T-cell (primary cell): ENCODE measurements around the gene PCDHGA6. TPM values are rescaled to one million over a fixed set of nuclear protein-coding genes. Genes with fewer than 3 reads are reported as not detected.
"Not testable (repeated sequence)": the region's sequence is repeated elsewhere in the genome, so short reads cannot be mapped to it uniquely, and the experiment has no call there.

Source experiments
- ATAC-seq, 4 experiments: fragments of 200-7000 bp in 3 of 4; fragments of 150-1000 bp in 1 of 4; cut with Tn5 transposase; replicated peaks in 1 of 4; 1 replicate in 3 of 4; 2 replicates in 1 of 4; pipeline ENCODE4 v1.10.0; 2021; ENCODE audit warnings: moderate library complexity in 3 of 4, mild to moderate bottlenecking in 2 of 4, moderate number of reproducible peaks in 1 of 4
- CTCF ChIA-PET, 2 donors: fragments of 300-600 bp; sonication (Branson Sonifier 250); formaldehyde crosslinking; loops; one replicate each; lab custom pipeline; 2022; ENCODE audit warnings: antibody characterized with exemption in 2 of 2; lab: Charles Lee
- POLR2A ChIA-PET, 2 donors: fragments of 300-600 bp; sonication (Branson Sonifier 250); formaldehyde crosslinking; loops; one replicate each; lab custom pipeline; 2022; ENCODE audit warnings: antibody characterized with exemption in 2 of 2; lab: Charles Lee
- DNase-seq, 35 experiments: peaks; one replicate each; pipeline versions ENCODE4 v3.0.0 to v3.0.0-alpha.2; 2013 to 2023
- H3K27ac ChIP-seq: one replicate; pipeline ENCODE4 v1.5.1; 2013; ENCODE audit warnings: low read length
- H3K27me3 ChIP-seq, 2 experiments: replicated peaks in 1 of 2; 1 replicate in 1 of 2; 2 replicates in 1 of 2; pipeline versions ENCODE4 v1.6.1 to v1.7.0; 2013; ENCODE audit warnings: low read length in 1 of 2, mixed read lengths in 1 of 2; ENCODE audit not compliant: control insufficient read depth in 2 of 2, insufficient read depth in 2 of 2; ENCODE audit errors: extremely low read depth in 1 of 2
- H3K36me3 ChIP-seq, 2 donors: 1 replicate in 1 of 2; 2 replicates in 1 of 2; pipeline versions ENCODE4 v1.6.1 to v1.7.0; 2013; ENCODE audit warnings: low read length in 1 of 2; ENCODE audit not compliant: control insufficient read depth in 2 of 2, insufficient read depth in 1 of 2; ENCODE audit errors: extremely low read depth in 1 of 2
- H3K4me1 ChIP-seq, 2 experiments: 1 replicate in 1 of 2; 2 replicates in 1 of 2; pipeline versions ENCODE4 v1.6.1 to v1.7.0; 2013; ENCODE audit warnings: low read length in 2 of 2, mixed read lengths in 1 of 2; ENCODE audit not compliant: insufficient read depth in 2 of 2, control insufficient read depth in 1 of 2; ENCODE audit errors: extremely low read depth in 1 of 2
- H3K4me3 ChIP-seq, 2 donors: 1 replicate in 1 of 2; 2 replicates in 1 of 2; pipeline versions ENCODE4 v1.5.1 to v1.7.0; 2013; ENCODE audit warnings: mild to moderate bottlenecking in 2 of 2, low read length in 1 of 2, moderate library complexity in 1 of 2; ENCODE audit not compliant: control insufficient read depth in 1 of 2; ENCODE audit errors: extremely low read depth in 1 of 2
- H3K9me3 ChIP-seq: 2 replicates; pipeline ENCODE4 v1.7.0; 2013
- H3K27ac Mint-ChIP-seq, 2 donors: one replicate each; pipeline ENCODE4 v1.8.0; 2020 to 2021; ENCODE audit warnings: mild to moderate bottlenecking in 2 of 2, mixed read lengths in 2 of 2
- H3K27me3 Mint-ChIP-seq, 2 donors: one replicate each; pipeline ENCODE4 v1.8.0; 2021 to 2022; ENCODE audit warnings: mixed read lengths in 2 of 2
- H3K36me3 Mint-ChIP-seq: one replicate; pipeline ENCODE4 v1.8.0; 2021; ENCODE audit warnings: mixed read lengths
- H3K4me1 Mint-ChIP-seq, 3 donors: one replicate each; pipeline ENCODE4 v1.8.0; 2020 to 2022; ENCODE audit warnings: mixed read lengths in 3 of 3, mild to moderate bottlenecking in 1 of 3
- H3K4me3 Mint-ChIP-seq, 3 donors: one replicate each; pipeline ENCODE4 v1.8.0; 2020 to 2022; ENCODE audit warnings: mild to moderate bottlenecking in 3 of 3, mixed read lengths in 3 of 3, moderate library complexity in 3 of 3
- H3K9me3 Mint-ChIP-seq, 3 donors: one replicate each; pipeline ENCODE4 v1.8.0; 2020 to 2022; ENCODE audit warnings: mixed read lengths in 3 of 3
- WGBS: methylation state at CpG from one replicate; pipeline ENCODE4 v1.1.5; 2013; ENCODE audit warnings: missing lambda C conversion rate; ENCODE audit not compliant: insufficient coverage; 5-methylcytosine and 5-hydroxymethylcytosine counted together
- total RNA-seq, 35 experiments: library from RNA in 6 of 35; stranded (reverse) in 6 of 35; fragments of 120-200 nt in 1 of 35; gene quantifications; one replicate each; pipeline versions ENCODE4 v1.2.1 to v1.2.4 and lab custom pipeline; 2013 to 2026

Gene PCDHGA6
- total RNA-seq, 5 donors from 2014 or later (not counting 1 experiment from before 2014, with no cell fraction given) = 0.19 to 0.64 (median 0.28) TPM

DNA sequence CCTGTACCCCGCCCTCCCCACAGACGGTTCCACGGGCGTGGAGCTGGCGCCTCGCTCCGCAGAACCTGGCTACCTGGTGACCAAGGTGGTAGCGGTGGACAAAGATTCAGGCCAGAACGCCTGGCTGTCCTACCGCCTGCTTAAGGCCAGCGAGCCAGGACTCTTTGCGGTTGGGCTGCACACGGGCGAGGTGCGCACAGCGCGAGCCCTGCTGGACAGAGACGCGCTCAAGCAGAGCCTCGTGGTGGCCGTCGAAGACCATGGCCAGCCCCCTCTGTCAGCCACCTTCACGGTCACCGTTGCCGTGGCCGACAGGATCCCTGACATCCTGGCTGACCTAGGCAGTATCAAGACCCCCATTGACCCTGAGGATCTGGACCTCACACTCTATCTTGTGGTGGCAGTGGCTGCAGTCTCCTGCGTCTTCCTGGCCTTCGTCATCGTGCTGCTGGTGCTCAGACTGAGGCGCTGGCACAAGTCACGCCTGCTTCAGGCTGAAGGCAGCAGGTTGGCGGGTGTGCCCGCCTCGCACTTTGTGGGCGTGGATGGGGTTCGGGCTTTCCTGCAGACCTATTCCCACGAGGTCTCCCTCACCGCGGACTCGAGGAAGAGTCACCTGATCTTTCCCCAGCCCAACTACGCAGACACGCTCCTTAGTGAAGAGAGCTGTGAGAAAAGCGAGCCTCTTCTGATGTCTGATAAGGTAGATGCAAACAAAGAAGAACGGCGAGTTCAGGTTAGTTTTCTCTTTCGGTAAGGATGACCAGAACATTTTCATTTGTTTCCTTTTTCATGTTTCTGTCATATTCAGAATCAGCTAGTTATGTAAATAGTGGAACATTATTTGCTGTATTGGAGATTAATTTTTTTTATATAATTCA lies 7.4 kb upstream of the PCDHGA6 start:
- Histone ChIP-seq H3K36me3 (peaks cover 0 to 8% of the 10 kb centered on the region in 2 donors), H3K4me1 (peaks cover 0 to 4% of the 10 kb centered on the region in 2 experiments), H3K9me3 (peaks cover 11% of the 10 kb centered on the region), H3K4me3 (peak overlapping the region in 1 of 2 donors; percentile 32), H3K27ac (no peak overlapping the region), H3K27me3 (peaks cover 38 to 53% of the 10 kb centered on the region in 2 experiments)
- Mint-ChIP-seq H3K4me1 (peaks cover 7 to 8% (median 7%) of the 10 kb centered on the region in 3 donors), H3K36me3 (peaks cover 12% of the 10 kb centered on the region), H3K27me3 (peaks cover 66 to 83% of the 10 kb centered on the region in 2 donors), H3K27ac (no peak overlapping the region), H3K9me3 (peaks cover 13 to 33% (median 28%) of the 10 kb centered on the region in 3 donors), H3K4me3 (no peak overlapping the region)
- CTCF ChIA-PET = no interaction called here
- DNase-seq (no peak), ATAC-seq (no peak)
- WGBS = 52% methylated on average over 42 of the region's 46 CpGs
- POLR2A ChIA-PET = no interaction called here

DNA sequence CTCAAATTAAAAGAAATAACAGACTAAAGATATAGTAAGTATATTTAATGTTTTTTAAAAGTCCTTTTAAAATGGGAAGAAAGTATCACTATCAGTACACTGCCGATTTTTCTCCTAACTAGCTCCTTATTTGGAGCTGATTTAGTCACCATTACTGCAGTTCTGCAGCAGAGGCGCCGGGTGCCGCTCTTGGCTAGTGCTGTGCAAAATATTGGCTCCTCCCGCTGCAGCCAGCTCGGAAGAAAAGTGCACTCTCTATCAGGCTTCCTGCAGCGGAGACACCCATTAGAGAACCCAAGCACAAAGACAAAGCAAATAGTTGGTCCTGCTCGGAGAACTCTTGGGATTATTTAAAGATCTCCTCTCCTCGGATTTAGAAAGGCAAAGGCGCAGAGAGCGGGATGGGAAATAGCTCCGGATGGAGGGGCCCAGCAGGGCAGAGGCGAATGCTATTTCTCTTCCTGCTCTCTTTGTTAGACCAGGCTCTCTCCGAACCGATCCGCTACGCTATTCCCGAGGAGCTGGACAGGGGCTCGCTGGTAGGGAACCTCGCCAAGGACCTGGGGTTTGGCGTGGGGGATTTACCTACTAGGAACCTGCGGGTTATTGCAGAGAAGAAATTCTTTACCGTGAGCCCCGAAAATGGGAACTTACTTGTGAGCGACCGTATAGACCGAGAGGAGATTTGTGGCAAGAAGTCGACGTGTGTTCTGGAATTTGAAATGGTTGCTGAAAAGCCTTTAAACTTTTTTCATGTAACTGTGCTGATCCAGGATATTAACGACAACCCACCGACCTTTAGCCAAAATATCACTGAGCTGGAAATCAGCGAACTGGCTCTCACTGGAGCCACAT lies 3.5 kb upstream of the PCDHGA6 start, which contains the start of gene PCDHGB3:
Gene PCDHGB3, plus strand, starts transcription at position 249 of the 855 bp plus-strand sequence. Its CDS starts 153 bp downstream, at position 402.
- peaks cover 0 to 7% of the 10 kb centered on the region in 2 experiments for H3K4me1 ChIP-seq
- peaks cover 11% of the 10 kb centered on the region for H3K9me3 ChIP-seq
- H3K4me3 ChIP-seq = peak within 1 kb of the TSS; percentile 12 to 58
- WGBS = 23% methylated on average over 27 of the region's 32 CpGs
- Mint-ChIP-seq H3K27ac (no peak within 1 kb of the TSS), H3K4me1 (peaks cover 7 to 9% (median 8%) of the 10 kb centered on the region in 3 donors), H3K36me3 (peaks cover 8% of the 10 kb centered on the region), H3K27me3 (peaks cover 56 to 84% of the 10 kb centered on the region in 2 donors), H3K9me3 (peaks cover 5 to 24% (median 22%) of the 10 kb centered on the region in 3 donors), H3K4me3 (peak within 1 kb of the TSS; percentile 66 to 80 (median 77))
- ATAC-seq (peak in 3 of 4 experiments; percentile 52 to 85 (median 82)), DNase-seq (peak in 19 of 35 experiments; percentile 6 to 51 (median 25))
- no peak within 1 kb of the TSS for H3K27ac ChIP-seq
- ChIA-PET CTCF (interaction anchor here (0.7 to 2.5 kb wide), 16 partner anchors 11 to 1253 kb away, joined by 3 to 19 read pairs (median 4); partner anchors contain the start of genes PCDHGA1 (in 2 of the 2), PCDHGA10 (in 1 of the 2) and TAF7 (in 1 of the 2)), POLR2A (interaction anchor here in 1 of 2 donors (0.7 to 1.0 kb wide), 2 partner anchors 10 to 16 kb away, joined by 3 read pairs; partner anchors contain the start of gene PCDHGA4)
- peaks cover 0 to 4% of the 10 kb centered on the region in 2 donors for H3K36me3 ChIP-seq
- H3K27me3 ChIP-seq = peaks cover 32 to 61% of the 10 kb centered on the region in 2 experiments

DNA sequence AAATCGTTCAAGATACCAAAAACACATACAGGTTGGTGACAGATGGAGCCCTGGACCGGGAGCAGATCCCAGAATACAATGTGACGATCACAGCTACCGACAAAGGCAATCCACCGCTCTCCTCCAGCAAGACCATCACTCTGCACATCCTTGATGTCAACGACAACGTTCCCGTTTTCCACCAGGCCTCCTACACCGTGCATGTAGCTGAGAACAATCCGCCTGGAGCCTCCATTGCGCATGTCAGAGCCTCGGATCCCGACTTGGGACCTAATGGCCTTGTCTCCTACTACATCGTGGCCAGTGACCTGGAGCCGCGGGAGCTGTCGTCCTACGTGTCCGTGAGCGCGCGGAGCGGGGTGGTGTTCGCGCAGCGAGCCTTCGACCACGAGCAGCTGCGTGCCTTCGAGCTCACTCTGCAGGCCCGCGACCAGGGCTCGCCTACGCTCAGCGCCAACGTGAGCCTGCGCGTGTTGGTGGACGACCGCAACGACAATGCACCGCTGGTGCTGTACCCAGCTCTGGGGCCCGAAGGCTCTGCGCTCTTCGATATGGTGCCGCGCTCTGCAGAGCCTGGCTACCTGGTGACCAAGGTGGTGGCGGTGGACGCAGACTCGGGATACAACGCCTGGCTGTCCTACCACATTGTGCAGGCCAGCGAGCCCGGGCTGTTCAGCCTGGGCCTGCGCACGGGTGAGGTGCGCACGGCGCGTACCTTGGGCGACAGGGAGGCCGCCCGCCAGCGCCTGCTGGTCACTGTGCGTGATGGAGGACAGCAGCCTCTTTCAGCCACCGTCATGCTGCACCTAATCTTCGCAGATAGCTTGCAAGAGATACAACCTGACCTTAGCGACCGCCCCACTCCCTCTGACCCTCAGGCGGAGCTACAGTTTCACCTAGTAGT lies 1.9 kb upstream of the PCDHGA6 start:
- Histone ChIP-seq H3K27me3 (peaks cover 22 to 61% of the 10 kb centered on the region in 2 experiments), H3K27ac (no peak overlapping the region), H3K4me1 (peaks cover 0 to 7% of the 10 kb centered on the region in 2 experiments), H3K4me3 (peak overlapping the region in 1 of 2 donors; percentile 27), H3K9me3 (peaks cover 9% of the 10 kb centered on the region), H3K36me3 (peaks cover 0 to 4% of the 10 kb centered on the region in 2 donors)
- H3K9me3 Mint-ChIP-seq = peaks cover 5 to 25% (median 20%) of the 10 kb centered on the region in 3 donors
- ChIA-PET CTCF (interaction anchor here (2.1 to 2.5 kb wide), 4 partner anchors 152 to 196 kb away, joined by 7 to 19 read pairs (median 11); no protein-coding TSS in a partner anchor), POLR2A (no interaction called here)
- H3K4me1 Mint-ChIP-seq = peaks cover 7 to 9% (median 8%) of the 10 kb centered on the region in 3 donors
- peaks cover 51 to 80% of the 10 kb centered on the region in 2 donors for H3K27me3 Mint-ChIP-seq
- no peak overlapping the region for H3K4me3 Mint-ChIP-seq
- no peak for ATAC-seq
- no peak overlapping the region for H3K27ac Mint-ChIP-seq
- peaks cover 6% of the 10 kb centered on the region for H3K36me3 Mint-ChIP-seq
- WGBS = 49% methylated on average over 69 of the region's 69 CpGs
- no peak for DNase-seq

GRCh38 chr5:141374627-141375026 lies 936 bp downstream of the PCDHGA6 start:
- no peak overlapping the region for H3K27ac ChIP-seq
- H3K36me3 ChIP-seq = peaks cover 0 to 4% of the 10 kb centered on the region in 2 donors
- H3K36me3 Mint-ChIP-seq = peaks cover 9% of the 10 kb centered on the region
- ATAC-seq (no peak), DNase-seq (no peak)
- H3K4me3 Mint-ChIP-seq = no peak overlapping the region
- CTCF ChIA-PET = interaction anchor here in 1 of 2 donors (0.8 to 1.0 kb wide), 2 partner anchors 46 to 57 kb away, joined by 3 read pairs; no protein-coding TSS in a partner anchor
- POLR2A ChIA-PET = no interaction called here
- peaks cover 0 to 7% of the 10 kb centered on the region in 2 experiments for H3K4me1 ChIP-seq
- peaks cover 5 to 29% (median 29%) of the 10 kb centered on the region in 3 donors for H3K9me3 Mint-ChIP-seq
- peaks cover 7 to 8% (median 8%) of the 10 kb centered on the region in 3 donors for H3K4me1 Mint-ChIP-seq
- 61% methylated on average over 14 of the region's 14 CpGs for WGBS
- peaks cover 50 to 67% of the 10 kb centered on the region in 2 donors for H3K27me3 Mint-ChIP-seq
- peaks cover 11% of the 10 kb centered on the region for H3K9me3 ChIP-seq
- peak overlapping the region in 1 of 2 donors; percentile 55 for H3K4me3 ChIP-seq
- H3K27me3 ChIP-seq = peaks cover 16 to 62% of the 10 kb centered on the region in 2 experiments
- H3K27ac Mint-ChIP-seq = no peak overlapping the region

DNA sequence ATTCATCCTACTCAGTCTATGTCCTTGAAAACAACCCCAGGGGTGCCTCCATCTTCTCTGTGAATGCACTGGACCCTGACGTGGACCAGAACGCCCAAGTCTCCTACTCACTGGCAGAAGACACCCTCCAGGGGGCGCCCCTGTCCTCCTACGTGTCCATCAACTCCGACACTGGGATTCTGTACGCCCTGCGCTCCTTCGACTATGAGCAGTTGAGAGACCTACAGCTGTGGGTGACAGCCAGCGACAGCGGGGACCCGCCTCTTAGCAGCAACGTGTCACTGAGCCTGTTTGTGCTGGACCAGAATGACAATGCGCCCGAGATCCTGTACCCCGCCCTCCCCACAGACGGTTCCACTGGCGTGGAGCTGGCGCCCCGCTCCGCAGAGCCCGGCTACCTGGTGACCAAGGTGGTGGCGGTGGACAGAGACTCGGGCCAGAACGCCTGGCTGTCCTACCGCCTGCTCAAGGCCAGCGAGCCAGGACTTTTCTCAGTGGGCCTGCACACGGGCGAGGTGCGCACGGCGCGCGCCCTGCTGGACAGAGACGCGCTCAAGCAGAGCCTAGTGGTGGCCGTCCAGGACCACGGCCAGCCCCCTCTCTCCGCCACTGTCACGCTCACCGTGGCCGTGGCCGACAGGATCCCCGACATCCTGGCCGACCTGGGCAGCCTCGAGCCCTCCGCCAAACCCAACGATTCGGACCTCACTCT lies 1.9 kb downstream of the PCDHGA6 start:
- ATAC-seq, H3K4me1 ChIP-seq, H3K27ac Mint-ChIP-seq, CTCF ChIA-PET, DNase-seq, H3K36me3 Mint-ChIP-seq, H3K27ac ChIP-seq, H3K36me3 ChIP-seq, H3K4me1 Mint-ChIP-seq, POLR2A ChIA-PET, H3K4me3 Mint-ChIP-seq, H3K4me3 ChIP-seq: not testable (repeated sequence)
- Mint-ChIP-seq H3K9me3 (peaks cover 5 to 29% (median 29%) of the 10 kb centered on the region in 3 donors), H3K27me3 (peaks cover 49 to 67% of the 10 kb centered on the region in 2 donors)
- H3K27me3 ChIP-seq = peaks cover 17 to 59% of the 10 kb centered on the region in 2 experiments
- peaks cover 11% of the 10 kb centered on the region for H3K9me3 ChIP-seq
- 57% methylated on average over 29 of the region's 48 CpGs for WGBS
